NCI-H345 (cell line): ENCODE results near the gene CDK14.

Experiments used
- DNase-seq: peaks from one replicate; lab custom pipeline; 2025; lab: John Stamatoyannopoulos, UW

Gene CDK14

DNA sequence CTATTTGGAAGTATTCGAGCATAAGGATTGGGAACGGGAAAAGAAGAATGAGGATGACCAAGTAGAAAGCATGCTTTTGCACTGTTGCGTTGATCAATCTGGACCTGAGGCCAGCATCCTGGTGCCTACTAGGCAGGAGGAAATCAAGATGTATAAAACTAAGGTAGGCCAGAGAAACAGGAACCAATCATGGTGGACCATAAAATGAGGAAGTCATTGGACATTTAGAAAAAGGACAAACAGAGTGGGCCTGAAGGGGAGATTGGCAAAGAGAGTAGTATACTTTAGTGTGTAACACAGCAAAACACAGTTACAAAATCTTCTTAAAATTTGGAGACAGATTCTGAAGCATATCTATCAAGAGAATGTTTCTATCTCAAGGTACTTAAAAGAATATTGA lies 497.1 kb downstream of the CDK14 start:
- DNase-seq, result no peak

DNA sequence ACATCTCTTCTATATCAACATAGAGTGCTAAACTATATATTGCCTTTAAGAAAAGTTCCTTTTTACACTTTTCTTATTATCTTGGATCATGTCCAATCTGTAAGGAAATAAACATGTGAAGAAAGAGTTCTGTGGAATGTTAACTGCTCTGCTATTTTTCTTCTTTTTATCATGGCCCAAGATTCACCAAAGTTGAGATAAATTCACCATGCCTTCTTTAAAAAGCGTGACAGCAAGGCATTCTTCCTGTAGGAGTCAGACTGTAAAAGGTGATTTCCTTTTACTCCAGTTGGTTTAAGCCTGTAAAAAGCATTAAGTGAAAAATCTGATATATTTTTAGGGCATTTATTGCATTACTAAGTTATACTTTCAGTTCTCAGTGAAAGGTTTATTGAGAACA lies 502.4 kb downstream of the CDK14 start:
- no peak for DNase-seq

DNA sequence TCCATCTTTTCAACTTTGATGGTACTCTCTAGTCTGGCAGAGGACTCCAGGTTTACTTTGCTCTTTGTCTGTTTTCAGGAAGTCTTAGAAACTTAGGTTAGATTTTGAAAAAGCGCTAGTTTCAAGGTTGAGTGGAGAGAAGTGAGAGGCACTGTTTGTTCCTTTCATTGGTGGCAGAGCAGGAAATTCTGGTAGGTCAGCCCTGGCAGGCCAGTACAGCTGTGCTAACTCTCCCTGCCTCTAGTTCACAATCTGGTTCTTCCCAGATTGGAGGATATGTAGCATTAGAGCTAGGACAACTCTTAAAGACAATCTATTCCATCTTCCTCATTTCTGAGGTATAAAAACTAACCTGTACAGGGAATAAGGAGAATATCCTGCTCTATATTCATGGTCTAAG lies 507.2 kb downstream of the CDK14 start:
- DNase-seq, result no peak

- DNase-seq, result no peak
Observed at GRCh38 chr7:91107460-91107859, 511.3 kb downstream of the CDK14 start.

GRCh38 chr7:91109200-91109599 lies 513.1 kb downstream of the CDK14 start:
- DNase-seq, result no peak

- DNase-seq, result no peak
Observed at GRCh38 chr7:91112902-91113341, 516.8 kb downstream of the CDK14 start.

- no peak for DNase-seq
Observed at GRCh38 chr7:91114232-91114631, 518.1 kb downstream of the CDK14 start.

- no peak for DNase-seq
Observed at GRCh38 chr7:91126762-91127161, 530.6 kb downstream of the CDK14 start.

DNA sequence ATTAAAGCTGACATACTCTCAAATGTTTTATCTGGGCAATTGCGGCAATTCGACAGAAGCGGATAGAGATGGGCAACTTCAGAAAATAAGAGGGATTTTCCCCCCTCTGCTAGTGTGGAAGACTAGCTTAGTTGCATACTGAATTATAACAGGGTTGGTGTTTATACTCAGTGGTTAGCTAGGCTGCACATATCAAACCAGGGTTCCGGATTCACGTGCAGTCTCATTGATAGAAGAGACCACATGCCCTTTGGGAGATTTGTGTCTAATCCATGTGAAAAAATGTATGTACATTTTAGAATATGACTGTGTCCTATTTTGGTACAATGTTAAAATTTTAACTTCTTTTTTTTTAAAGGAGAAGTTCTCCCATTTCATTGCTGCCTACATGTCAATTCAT lies 531.2 kb downstream of the CDK14 start:
- no peak for DNase-seq

- no peak for DNase-seq
Observed at GRCh38 chr7:91127959-91128358, 531.8 kb downstream of the CDK14 start.

GRCh38 chr7:91128683-91129348 lies 532.7 kb downstream of the CDK14 start:
- DNase-seq, result no peak

GRCh38 chr7:91135300-91135699 lies 539.2 kb downstream of the CDK14 start:
- DNase-seq, result no peak

GRCh38 chr7:91135703-91136430 lies 539.7 kb downstream of the CDK14 start:
- DNase-seq, result no peak

- no peak for DNase-seq
Observed at GRCh38 chr7:91137153-91137787, 541.1 kb downstream of the CDK14 start.

DNA sequence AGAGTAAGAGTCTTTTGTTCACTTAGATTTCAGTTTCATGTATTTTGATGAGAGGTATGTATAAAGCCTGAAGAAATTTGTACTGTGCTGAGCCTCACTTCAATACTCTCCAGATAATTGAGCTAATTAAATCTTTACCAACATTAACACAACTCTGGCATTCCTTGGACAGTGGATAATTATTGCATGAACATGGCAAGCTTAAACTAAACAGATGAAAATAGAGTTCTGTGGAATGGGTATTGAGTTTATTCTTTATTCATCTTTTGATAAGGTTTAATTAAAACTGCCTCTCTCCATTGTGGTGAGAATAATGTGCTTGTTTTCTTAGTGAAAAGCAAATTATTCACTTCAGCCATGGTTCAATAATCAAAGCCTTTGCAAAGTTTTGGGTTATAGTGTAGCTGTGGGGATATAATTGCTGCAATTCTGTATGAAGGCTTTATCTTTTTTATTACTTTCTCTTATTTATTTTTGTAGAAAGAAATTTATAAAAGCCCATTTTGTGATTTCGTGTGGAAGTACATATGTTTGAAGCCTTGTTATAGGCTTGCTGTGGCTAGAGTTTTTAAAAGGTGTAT lies 541.8 kb downstream of the CDK14 start:
- no peak for DNase-seq

- DNase-seq, result no peak
Observed at GRCh38 chr7:91140286-91140685, 544.2 kb downstream of the CDK14 start.

DNA sequence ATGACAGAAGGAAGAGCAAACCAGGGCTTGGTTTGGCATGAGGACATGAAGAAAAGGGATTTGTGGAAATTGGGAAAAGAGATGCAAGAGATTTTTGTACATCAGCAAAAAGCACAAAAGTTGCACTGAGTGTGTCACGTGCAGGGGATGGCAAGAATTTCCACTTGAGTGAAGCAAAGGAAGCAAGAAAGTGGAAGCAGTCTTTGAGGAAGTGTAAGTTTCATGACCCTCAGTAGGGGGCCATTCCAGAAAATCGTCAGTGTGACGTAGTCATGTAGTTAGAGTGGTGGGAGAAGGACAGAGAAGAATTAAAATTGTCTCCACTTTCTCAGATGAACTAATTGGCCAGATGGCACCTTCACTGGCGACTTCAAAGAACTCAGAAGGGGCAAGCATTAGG lies 544.9 kb downstream of the CDK14 start:
- DNase-seq, result no peak

DNA sequence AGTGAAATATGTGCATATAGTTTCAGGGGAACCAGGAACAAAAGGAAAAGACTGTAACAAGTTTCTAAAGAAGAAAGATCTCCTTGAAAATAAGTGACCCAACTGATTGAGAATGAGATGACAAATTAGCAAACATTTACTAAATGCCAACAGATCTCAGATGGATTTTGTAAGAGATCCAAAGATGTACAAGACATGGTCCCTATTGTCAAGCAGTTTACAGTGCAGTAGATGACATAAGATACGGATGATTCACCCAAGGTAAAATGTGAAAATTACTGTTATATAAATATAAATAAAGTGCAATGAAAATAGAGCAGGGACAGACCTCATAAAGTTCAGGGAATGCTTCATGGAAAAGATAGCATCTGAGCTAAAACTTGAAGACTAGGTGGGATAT lies 546.6 kb downstream of the CDK14 start:
- no peak for DNase-seq

DNA sequence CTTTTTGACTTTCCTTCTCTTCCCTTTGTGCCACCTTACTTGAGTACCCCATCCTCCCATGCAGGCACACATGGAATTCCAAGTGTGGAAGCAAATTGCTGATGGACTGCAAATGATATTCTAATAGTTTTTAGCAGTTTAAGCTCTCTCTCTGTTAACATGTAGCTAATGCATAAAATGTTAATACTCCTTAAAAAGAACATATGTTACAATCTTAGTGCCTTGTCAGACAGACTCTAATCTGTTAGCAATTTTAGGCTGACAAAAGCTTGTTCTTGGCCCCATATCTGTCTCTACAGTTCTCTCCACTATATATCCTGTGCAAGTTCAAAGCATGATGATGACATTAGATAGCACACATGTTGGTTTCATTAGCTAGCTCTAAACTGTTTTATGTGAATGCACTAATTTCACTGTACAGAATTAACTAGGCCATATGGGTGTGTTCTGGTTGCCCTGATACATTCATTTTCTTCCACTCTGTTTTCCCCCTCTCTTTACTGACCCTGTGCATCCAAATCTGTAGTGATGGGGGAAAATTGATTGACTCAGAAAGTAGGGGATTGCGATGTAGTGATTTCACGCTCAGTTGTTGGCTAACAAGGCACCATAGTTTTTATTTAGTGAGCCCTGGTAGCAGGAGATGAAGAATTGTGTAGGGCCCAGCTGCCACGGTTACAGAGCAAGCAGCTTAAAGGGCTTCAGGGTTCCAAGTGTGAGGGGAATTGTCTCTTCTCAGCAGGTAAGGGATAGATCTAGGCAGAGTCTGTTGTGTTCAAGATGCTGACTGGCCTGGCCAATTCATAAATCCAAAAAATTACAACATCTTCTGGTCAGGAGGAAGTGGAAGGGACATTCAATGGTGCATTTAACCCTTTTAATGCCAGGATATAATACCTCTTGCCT lies 553.5 kb downstream of the CDK14 start:
- DNase-seq, result no peak

- DNase-seq, result no peak
Observed at GRCh38 chr7:91151916-91152315, 555.8 kb downstream of the CDK14 start.

GRCh38 chr7:91156316-91157185 lies 560.4 kb downstream of the CDK14 start:
- DNase-seq, result no peak
